RPMI7951 (cell line): ENCODE measurements around the gene CLK3. TPM values are rescaled to one million over a fixed set of nuclear protein-coding genes. Genes with fewer than 3 reads are reported as not detected.
"Not testable (repeated sequence)": the region's sequence is repeated elsewhere in the genome, so short reads cannot be mapped to it uniquely, and the experiment has no call there.

Experiments used
- DNase-seq: peaks from one replicate; pipeline ENCODE4 v3.0.0-alpha.2; 2012; ENCODE audit warnings: low read depth
- total RNA-seq: library from RNA; depleted of rRNA; stranded (reverse); fragments of >200 nt; shearing (Covaris generic); gene quantifications from 2 replicates; pipeline ENCODE4 v1.2.3, GENCODE V29; 2014; rRNA removed

Gene CLK3
- total RNA-seq = 55.5 and 65.5 TPM in 2 replicates

GRCh38 chr15:74615508-74616365, at the start of gene CLK3:
Gene CLK3, plus strand, starts transcription at chr15:74615836. Its CDS starts 3,361 bp downstream, at chr15:74619197.
- peak; percentile 93 for DNase-seq

GRCh38 chr15:74568594-74568993, 47.0 kb upstream of the CLK3 start:
- DNase-seq = no peak

- DNase-seq = peak; percentile 51
These were observed 45.9 kb upstream of the CLK3 start for GRCh38 chr15:74569731-74570070.

- no peak for DNase-seq
These were observed 44.4 kb upstream of the CLK3 start for GRCh38 chr15:74571191-74571590.

- DNase-seq = peak; percentile 25
These were observed 41.6 kb upstream of the CLK3 start for GRCh38 chr15:74573987-74574386.

GRCh38 chr15:74578496-74578994, 37.1 kb upstream of the CLK3 start:
- DNase-seq = no peak

GRCh38 chr15:74579001-74579400, 36.6 kb upstream of the CLK3 start:
- no peak for DNase-seq

- DNase-seq = no peak
These were observed 34.9 kb upstream of the CLK3 start for GRCh38 chr15:74580538-74581350.

GRCh38 chr15:74584204-74584603, 31.4 kb upstream of the CLK3 start:
- no peak for DNase-seq

- DNase-seq = no peak
These were observed 30.9 kb upstream of the CLK3 start for GRCh38 chr15:74584779-74585178.

- DNase-seq = no peak
These were observed 30.4 kb upstream of the CLK3 start for GRCh38 chr15:74585191-74585590.

- no peak for DNase-seq
These were observed 29.8 kb upstream of the CLK3 start for GRCh38 chr15:74585857-74586256.

GRCh38 chr15:74589826-74590225, 25.8 kb upstream of the CLK3 start:
- DNase-seq = no peak

GRCh38 chr15:74592222-74592621, 23.4 kb upstream of the CLK3 start:
- DNase-seq = no peak

GRCh38 chr15:74593122-74593521, 22.5 kb upstream of the CLK3 start:
- no peak for DNase-seq

GRCh38 chr15:74594455-74594854, 21.2 kb upstream of the CLK3 start:
- no peak for DNase-seq

GRCh38 chr15:74595271-74595670, 20.4 kb upstream of the CLK3 start:
- DNase-seq = no peak

GRCh38 chr15:74596736-74597135, 18.9 kb upstream of the CLK3 start:
- DNase-seq = not testable (repeated sequence)

GRCh38 chr15:74597146-74597705, 18.4 kb upstream of the CLK3 start:
- DNase-seq = not testable (repeated sequence)

GRCh38 chr15:74598126-74598842, 17.4 kb upstream of the CLK3 start:
- DNase-seq = peak; percentile 89

GRCh38 chr15:74599156-74599555, 16.5 kb upstream of the CLK3 start:
- DNase-seq = no peak
